DMS 273 treated with DMSO at 0.1 percent for 48 hours (cell line): Measurements from ENCODE around the gene KANSL1L.
"Not testable (repeated sequence)": the region's sequence is repeated elsewhere in the genome, so short reads cannot be mapped to it uniquely, and the experiment has no call there.

ENCODE experiments used
- DNase-seq: peaks from one replicate; lab custom pipeline; 2025; lab: John Stamatoyannopoulos, UW

KANSL1L gene

DNA sequence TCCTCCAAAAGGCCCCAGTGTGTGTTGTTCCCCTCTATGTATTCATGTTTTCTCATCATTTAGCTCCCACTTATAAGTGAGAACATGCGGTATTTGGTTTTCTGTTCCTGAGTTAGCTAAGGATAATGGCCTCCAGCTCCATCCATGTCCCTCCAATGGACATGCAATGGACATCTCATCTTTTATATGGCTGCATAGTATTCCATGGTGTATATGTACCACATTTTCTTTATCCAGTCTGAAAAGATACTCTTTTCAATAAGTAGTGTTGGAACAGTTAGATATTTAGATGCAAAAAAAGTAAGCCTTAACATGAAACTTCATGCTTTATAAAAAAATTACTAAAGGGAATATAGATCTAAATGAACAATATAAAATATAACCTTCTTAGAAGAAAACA, 5.9 kb upstream of the KANSL1L start:
- not testable (repeated sequence) for DNase-seq

DNA sequence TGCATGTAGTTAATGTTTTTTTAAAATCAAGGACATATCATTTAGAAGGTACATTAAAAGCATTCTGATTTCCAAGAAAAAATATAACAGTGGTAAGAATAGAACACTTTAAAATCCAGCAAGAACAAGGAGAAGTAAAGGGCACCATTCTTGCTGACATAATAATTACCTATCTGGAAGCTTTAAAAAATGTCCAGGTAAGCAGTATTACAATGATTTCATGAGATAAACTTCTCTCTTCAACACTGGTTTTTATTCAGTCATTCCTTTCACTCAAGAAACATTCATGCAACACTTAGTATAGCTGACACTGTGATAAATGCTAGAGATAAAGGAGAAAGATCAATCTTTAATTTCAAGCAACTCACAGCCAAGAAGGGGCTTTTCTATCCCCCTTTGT, 2.9 kb upstream of the KANSL1L start:
- DNase-seq: no peak

DNA sequence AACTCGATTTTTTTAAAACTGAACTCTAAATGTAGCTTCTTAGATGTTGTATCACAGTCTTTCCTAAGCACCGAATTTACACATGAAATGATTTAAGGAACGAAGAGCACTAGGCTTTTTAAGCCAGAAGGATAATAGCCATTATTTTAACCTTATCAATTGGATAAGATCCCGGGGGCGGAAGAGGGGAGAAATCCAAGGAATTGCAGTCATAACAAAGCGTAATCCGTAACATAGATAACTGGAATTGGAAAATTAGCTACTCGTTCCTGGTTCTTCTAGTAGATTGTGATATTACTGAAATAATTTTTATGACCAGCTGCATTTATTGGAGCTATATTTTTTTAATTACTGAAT, 988 bp upstream of the KANSL1L start:
- DNase-seq: no peak

DNA sequence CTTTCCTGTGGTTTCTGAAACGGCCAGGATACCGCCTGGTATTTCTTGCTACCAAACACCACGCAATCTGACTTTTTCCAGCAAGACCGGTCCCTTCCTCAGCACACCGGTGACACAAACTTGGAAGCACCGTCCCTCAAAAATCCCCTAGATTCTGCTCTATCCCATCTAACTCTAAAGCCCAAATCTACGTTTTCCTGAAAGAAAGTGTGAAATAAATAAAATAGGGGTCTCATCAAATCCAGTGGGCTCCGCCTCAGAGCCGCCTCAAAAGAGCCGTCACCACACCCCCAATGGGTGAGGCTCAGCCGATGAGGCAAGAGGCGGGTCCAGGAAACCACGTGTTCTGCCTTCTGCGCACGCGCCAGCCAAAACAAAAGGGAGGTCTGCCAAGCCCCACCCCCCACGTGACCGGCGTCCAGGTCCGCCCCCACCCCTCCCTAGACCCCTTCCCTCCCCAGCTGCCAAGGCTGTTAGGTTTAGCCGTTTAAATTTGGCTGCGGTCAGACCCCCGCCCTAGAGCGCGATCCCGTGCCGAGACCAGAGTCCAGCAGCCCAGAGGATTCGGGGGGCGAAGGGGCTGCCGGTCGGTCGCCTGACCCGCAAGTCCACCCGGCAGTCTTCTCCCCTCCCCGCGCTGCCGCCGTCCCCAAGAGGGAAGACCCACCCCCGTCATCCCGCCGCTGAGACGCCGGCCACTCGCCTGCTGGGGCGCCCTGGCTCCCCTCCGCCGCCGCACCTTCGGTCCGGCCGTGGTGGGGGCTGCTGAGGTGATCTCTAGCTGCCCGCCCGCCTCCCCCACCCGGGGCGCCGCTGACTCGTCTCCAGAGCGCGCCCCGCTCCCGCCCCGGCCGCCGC, 534 bp downstream of the KANSL1L start:
- peak; percentile 88 for DNase-seq

DNA sequence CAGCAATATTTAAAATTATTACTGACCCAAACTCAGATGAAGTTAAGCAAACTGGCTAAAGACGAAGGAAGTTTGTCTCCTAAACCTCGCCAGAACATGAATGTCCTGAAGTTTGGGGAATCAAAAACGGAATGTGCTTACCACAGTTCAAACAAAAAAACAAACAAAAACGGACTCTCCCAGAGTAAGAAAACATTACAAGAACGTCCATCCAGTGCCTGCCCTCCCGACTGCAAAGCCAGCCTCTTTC, 1.1 kb downstream of the KANSL1L start:
- DNase-seq: no peak

DNA sequence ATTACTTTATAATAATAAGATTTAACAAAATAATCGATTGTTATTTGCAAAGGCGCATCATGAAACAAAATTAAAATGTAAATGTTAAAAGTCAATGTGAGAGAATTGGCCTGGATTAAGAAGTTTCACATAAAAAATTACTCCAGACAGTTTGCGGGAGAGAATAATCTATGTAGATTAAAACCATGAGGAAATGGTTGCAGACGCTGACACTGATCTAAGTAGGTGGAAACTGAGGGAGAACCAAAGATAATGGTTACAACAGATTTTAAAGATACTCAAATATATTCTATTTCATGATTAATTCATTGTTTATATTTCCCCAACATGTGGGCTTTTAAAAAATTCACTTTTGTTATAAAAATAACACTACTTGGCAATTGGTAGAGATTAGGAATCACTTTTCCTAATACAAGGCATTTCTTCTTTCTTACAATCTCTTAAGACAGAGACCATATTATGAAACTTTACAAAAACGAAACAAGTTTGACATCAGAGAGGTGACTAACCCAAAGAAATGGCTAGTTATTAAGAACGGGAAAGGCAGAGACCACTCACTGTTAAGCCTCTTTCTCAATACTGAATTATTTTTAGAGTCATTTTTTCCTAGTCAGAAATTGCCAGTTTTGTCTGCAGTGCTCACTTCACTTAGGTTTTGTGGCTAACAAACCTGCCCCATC, 1.6 kb downstream of the KANSL1L start:
- DNase-seq: no peak

DNA sequence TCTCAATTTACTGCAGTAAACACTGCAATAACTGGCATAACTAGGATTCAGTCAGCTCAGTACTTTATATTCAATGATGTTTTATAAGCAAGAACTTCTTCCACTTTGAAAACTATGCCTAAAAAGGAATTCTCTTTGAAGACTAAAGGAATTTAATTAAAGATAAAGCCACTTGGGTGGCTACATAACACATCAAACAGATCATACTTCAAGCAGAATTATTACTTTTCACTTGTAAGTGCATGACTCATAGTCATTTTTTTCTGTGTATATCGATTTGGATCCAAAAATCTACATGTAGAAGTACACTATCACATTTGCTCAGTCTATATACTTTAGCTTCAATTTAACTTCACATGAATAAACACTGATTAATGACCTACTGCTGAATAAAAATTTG, 4.0 kb downstream of the KANSL1L start:
- DNase-seq: no peak

DNA sequence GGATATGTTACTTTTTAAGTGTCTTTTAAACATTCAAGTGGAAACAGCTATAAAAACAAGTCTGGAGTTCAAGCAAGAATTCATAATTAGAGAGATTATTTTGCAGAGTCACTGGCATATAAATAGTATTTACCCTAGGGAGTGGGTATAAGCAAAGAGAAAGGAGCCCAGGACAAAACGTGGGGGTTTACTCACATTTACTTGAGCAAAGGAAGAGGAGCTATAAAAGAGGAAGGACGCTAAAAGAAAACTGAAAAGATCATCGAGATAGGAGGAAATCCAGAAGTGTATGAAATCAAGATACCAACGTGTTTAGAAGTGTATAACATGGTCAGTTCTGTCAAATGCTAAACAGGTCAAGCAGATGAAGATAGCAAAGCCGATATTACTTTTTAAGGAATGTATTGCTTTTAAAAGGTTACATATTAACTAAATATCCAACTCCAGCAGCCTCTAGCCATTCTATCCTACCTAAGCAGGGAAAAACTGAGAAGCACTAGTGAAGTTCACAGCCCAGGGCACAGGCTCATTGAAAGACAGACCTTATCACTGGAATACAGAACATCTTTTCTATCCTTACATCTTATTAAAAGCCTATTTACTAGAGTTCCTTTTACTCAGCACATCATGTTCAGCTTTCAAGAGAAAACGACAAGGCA, 8.6 kb downstream of the KANSL1L start:
- no peak for DNase-seq

DNA sequence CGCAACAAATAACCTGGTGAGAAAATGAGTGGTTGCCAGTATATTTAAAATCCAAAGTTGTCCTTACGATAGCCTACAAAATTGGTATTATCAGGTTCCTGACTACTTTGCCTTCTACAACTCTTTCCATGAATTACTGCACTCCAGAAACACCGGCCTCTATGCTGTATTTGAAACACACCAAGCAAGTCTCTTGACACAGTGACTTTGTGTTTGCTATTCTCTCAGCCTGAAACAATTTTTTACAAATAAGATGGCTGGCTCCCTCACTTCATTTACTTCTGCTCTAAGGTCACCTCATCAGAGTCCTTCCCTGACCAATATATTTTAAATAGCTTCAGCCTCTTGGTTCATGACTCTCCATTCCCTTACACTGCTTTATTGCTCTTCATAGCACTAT, 12.2 kb downstream of the KANSL1L start:
- DNase-seq: no peak

DNA sequence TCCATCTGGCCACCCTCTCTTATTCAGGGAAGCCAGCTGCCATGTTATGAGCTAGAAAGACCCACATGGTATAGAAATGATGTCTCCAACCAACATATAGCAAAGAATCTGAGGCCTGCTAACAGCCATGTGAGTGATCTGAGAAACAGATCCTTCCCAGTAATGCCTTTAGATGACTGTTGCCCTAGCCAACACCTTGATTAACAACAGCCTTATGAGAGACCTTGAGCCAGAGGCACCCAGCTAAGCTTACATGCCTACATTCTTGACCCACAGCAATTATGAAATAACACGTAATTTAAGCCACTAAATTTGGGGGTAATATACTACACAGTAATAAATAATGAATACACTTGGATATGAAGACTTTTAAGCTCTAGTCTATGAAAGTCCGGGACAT, 13.0 kb downstream of the KANSL1L start:
- no peak for DNase-seq

DNA sequence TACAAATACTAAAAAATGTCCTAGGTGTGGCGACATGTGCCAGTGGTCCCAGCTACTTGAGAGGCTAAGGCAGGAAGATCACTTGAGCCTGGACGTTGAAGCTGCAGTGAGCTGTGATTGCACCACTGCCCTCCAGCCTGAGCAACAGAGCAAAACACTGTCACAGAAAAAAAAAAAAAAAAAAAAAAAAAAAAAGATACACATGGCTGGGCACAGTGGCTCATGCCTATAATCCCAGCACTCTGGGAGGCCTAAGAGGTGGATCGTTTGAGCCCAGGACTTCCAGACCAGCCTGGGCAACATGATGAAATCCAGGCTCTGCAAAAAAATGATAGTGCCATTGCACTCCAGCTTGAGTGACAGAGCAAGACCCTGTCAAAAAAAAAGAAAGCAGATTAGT, 13.7 kb downstream of the KANSL1L start:
- no peak for DNase-seq

DNA sequence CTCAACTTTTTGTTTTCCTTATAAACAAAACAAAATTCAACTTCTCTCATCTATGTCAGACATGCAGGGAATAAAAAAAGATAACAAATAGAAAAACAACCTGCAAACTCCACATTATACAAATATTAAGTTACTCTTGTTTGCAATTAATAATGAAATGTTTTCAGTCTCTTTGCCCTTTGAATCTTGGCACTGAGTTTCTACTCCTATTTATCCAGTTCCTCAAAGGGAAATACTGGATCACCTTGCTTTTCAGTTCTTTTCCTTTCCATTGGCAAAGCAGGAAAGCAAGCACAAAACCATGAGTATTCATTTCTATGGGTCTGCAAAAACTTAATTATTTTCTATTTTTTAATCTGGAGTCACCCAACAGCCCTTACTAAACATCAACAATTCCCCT, 23.6 kb downstream of the KANSL1L start:
- DNase-seq: no peak

DNA sequence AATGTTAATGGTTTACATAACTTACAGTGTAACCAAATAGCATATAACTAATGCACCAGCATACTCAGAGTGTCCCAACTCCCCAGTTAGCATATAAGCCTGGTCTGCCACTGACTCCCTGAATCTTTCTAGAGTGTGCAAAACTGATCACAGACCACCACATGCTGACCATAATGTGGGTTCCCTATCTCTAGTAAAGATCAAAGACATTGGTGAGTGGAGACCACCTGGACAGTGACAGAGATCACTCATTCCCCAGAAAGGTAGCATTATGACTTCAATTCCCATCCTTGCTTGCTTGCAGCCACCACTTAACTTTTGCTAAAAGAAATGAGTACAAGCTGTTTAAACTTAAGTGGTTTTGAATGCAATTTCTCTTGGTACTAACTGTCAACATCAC, 39.0 kb downstream of the KANSL1L start:
- DNase-seq: no peak

DNA sequence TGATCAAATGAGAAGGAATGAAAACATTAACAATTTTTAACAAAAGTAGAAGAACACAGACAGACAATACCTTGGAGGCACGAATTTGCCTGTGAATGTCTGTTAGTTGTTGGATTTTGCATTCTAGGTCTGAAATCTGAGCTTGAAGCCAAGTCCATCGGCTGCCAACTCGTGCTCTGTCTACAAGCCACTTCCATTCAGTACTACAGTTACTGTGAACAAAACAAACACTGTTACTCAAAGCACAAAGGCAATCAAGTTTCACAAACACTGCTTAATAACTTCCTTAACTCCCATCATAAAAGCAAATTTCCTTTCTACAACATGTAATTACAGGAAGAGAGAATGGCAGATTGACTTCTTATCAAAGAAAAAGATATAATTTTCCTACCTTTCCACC, 42.2 kb downstream of the KANSL1L start:
- no peak for DNase-seq

DNA sequence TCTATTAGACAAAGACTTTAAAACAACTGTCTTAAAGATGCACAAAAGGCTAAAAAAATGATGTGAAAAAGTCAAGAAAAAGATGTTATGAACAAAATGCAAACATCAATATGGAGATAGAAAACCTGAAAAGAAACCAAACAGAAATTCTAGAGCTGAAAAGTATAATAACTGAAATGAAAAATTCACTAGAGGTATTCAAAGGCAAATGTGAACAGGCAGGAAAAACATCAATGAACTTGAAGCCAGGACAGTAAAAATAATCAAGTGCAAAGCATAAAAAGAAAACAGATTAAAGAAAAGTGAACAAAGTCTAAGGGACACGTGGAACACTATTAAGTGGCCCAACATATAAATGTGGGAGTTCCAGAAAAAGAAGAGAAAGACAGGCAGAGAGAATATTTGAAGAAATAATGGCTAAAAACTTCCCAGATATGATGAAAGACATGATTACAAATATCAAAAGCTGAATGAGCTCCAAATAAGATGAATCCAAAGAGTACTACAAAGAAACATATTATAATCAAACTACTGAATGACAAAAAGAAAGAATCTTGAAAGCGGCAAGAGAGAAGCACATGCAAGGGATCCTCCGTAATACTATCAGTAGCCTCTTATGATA, 57.5 kb downstream of the KANSL1L start:
- no peak for DNase-seq

DNA sequence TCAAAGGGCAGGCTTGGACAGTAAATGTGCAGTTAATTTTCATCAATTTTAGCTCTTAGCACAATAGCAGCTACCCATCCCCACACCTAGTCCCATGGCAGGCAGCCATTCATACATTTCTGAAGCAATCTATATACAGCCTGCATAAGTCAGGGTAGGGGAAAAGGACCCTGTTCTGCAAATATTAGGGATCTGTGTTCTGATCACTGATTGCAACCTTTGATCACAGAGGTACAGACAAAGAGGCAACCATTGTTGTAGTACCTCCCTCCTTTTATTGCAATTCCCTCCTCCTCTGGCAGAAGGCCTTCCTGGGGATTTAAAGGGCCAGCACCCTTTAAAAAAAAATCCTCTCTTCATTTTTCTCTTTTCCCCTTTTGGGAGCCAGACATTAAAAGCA, 58.3 kb downstream of the KANSL1L start:
- DNase-seq: no peak

DNA sequence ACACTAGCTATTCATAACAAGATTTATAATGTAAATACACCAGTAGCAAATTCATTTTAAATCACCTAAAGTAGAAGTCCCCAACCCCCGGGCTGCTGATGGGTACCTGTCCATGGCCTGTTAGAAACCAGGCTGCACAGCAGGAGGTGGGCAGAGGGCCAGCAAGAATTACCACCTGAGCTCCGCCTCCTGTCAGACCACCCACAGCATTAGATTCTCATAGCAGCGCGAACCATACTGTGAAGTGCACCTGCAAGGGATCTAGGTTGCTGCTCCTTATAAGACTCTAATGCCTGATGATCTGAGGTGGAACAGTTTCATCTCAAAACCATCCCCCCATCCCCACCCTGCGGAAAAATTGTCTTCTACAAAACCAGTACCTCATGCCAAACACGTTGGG, 71.3 kb downstream of the KANSL1L start:
- DNase-seq: no peak

DNA sequence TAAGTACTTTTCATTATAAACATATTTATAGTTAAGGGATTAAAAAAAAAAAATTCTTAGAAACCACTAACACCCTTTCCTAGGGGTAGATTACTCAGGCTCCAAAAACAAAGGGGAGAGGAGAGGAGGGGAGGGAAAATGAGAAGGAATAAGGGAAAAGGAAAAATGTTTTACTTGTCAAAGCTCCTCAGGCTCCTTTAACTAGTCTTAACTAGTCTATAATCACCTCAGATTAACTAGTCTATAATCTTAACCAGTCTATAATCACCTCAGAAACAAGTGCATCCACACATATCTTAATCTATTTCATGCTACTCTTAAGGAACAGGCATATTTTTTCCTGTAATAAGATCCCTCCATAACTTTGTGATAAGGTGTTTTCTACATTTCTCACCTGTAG, 76.4 kb downstream of the KANSL1L start:
- no peak for DNase-seq

DNA sequence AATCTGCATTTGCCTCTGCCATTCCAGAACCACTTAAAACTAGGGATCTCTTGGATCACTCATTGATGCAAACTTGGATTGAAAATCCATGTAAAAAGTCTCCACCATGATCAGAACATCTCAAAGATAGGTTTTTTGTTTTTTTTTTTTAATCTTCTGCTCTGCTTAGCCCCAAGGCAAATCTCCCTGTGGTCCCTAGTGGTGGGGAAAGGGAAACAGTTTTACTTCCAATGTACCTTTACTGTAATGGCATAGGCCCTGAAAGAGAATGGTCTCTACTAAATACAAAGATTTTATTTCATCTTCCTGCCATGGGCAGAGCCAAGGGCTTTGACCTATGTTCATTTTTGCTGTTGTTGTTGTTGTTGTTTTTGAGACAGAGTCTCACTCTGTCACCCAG, 78.4 kb downstream of the KANSL1L start:
- DNase-seq: no peak

DNA sequence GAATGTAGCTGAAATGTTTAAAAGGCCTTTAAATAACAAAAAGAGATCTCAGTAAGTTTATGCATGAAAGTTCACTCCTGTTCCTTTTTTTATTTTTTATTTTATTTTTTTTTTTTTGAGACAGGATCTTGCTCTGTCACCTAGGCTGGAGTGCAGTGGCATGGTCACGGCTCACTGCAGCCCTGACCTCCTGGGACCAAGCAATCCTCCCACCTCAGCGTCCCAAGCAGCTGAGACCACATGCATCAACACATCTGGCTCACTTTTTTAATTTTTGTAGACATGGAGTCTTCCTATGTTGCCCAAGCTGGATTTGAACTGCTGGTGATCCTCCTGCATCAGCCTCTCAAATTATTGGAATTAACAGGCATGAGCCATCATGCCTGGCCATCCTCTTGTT, 84.3 kb downstream of the KANSL1L start:
- DNase-seq: no peak

DNA sequence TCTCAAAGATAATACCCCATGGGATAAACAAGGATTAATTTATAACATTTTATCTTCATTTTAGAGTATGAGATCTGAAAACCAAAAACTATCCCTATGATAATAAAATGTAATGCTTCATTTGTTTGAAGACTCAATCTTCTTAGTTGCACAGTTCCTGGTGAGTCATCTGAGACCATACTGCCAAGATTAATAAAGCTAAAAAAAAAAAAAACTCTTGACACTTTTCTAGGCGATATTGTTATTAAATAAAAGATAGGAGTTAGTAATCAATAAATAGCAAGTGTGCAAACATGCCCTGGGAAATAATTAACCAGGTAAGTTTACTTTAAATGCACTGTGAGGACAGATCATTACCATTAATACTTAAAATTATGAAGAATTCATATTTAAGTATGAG, 84.9 kb downstream of the KANSL1L start:
- no peak for DNase-seq

DNA sequence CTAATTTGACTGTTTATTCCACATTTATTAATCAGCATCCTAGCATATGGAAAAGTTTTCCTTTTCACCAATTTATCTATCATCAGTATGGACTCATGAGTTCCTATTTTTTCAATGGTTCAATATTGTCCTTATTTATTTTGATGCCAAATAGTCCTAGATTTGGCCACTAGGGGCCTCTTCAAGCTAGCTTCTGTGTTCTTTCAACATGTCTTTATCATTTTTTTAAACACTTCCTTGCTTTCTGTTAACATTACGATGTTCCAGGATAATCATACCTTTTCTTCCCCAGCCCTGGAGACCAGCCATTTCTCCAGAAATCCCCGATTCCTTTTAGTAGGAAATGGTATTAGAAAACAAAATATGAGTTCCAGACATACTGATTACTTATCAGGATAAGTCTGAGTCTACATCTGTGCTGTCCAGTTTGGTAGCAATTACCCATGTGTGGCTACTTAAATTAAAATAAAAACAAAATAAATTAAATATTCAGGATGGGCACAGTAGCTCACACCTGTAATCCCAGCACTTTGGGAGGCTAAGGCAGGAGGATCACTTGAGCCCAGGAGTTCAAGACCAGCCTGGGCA, 98.2 kb downstream of the KANSL1L start:
- peak; percentile 13 for DNase-seq

DNA sequence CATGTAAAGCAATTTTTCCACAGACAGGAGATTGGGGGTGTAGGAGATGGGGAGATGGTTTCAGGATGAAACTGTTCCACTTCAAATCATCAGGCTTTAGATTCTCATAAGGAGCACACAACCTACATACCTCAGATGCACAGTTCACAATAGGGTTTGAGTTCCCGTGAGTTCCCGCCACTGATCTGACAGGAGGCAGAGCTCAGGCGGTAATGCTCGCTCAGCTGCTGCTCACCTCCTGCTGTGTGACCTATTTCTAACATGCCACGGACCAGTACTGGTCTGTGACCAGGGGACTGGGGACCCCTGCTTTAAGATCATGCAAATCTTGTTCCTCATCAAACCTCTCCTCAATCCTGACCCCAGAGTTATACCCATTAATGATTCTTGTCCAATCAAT, 98.7 kb downstream of the KANSL1L start:
- no peak for DNase-seq
